ENCODE results near the gene ACTG1.

GRCh38 chr17:81539961-81540675 is 27.5 kb upstream of the ACTG1 start:
- TF ChIP-seq CTCF (IDR thresholded peaks at IDR 0.05) (no peak), POLR2A (IDR thresholded peaks at IDR 0.05) (no peak)

All from uterus (tissue), 2 donors.